ENCODE measurements around the gene TAF10.

GRCh38 chr11:6569706-6570105 lies 42.3 kb downstream of the TAF10 start:
- TF ChIP-seq ESRRA (CRISPR knock-in tag; IDR thresholded peaks at IDR 0.05; ENCODE audit: low read depth) (no peak), ZFX (CRISPR knock-in tag; IDR thresholded peaks at IDR 0.05; ENCODE audit: low read depth) (no peak), TBX3 (IDR thresholded peaks at IDR 0.05; ENCODE audit: borderline replicate concordance) (no peak), PHF8 (CRISPR knock-in tag; IDR thresholded peaks at IDR 0.05) (no peak)

Data from HepG2 (cell line).